Fibroblast of mammary gland (primary cell): ENCODE data around the gene KLK13.

ENCODE experiments used
- DNase-seq: peaks from one replicate; pipeline ENCODE4 v3.0.0-alpha.2; 2010; ENCODE audit warnings: low read depth
- H3K4me3 ChIP-seq: 2 replicates; pipeline ENCODE4 v1.5.1; 2011; ENCODE audit warnings: low read depth, mild to moderate bottlenecking, low read length, moderate library complexity; ENCODE audit not compliant: control insufficient read depth
- TF ChIP-seq, protein P1 (sequence below): conservative IDR thresholded peaks from 2 replicates; pipeline ENCODE4 v1.5.1; 2011; ENCODE audit warnings: low read depth, low read length, inconsistent platforms; ENCODE audit not compliant: control insufficient read depth, insufficient read depth

Gene KLK13

DNA sequence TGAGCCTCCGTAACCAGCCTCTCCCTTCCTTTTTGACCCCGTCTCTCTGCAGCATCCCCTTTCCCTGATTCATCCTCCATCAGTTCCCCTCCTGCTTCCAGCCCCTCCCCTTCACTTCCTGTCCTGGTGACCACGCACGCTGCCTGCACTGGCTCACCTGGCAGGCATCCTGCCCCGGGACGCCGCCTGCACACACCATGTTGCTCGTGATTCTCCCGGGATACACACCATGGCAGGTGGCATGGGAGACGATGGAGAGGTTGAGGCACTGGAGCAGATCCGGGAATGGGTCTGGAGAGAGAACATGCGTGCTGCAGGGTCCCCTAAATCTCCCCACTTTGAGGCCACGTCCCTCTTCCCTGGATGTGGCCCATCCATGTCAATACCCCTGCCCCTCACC lies 34.3 kb downstream of the KLK13 start:
- no peak overlapping the region for H3K4me3 ChIP-seq
- DNase-seq: no peak
- TF ChIP-seq, protein P1, sequence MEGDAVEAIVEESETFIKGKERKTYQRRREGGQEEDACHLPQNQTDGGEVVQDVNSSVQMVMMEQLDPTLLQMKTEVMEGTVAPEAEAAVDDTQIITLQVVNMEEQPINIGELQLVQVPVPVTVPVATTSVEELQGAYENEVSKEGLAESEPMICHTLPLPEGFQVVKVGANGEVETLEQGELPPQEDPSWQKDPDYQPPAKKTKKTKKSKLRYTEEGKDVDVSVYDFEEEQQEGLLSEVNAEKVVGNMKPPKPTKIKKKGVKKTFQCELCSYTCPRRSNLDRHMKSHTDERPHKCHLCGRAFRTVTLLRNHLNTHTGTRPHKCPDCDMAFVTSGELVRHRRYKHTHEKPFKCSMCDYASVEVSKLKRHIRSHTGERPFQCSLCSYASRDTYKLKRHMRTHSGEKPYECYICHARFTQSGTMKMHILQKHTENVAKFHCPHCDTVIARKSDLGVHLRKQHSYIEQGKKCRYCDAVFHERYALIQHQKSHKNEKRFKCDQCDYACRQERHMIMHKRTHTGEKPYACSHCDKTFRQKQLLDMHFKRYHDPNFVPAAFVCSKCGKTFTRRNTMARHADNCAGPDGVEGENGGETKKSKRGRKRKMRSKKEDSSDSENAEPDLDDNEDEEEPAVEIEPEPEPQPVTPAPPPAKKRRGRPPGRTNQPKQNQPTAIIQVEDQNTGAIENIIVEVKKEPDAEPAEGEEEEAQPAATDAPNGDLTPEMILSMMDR: no peak

DNA sequence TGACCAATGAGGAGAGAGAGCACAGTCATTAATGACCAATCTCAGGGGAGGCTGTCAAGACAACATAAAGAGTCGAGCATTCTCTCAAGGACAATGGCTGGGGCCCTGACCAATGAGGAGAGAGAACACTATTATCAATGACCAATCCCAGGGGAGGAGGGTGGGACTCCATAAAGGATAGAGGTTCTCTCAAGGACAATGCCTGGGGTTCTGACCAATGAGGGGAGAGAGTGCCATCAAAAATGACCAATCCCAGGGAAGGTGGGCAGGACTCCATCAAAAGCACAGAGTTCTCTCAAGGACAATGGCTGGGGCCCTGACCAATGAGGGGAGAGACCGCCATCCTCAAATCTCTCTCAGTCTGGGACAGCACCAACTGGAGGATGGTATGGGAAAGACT lies 35.2 kb downstream of the KLK13 start:
- TF ChIP-seq, protein P1: no peak
- DNase-seq: no peak
- H3K4me3 ChIP-seq: no peak overlapping the region

DNA sequence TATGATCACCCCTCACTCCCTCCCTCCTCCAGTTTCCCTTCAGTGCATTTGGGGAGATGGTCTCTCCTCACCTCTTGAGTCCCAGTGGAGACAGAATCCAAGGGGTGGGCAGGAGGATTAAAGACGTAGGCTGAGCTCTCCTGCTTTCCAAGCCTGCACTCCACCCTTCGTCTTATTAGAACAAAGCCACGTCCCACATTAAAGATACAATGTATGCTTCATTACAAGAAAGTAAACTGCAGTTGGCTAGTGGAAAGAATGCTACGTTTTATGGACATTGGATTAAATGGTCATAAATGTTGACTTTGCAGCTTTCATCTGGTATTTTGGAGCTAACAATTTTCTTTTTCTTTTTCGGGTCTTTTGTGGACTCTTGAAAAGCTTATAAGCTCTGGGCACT lies 37.0 kb downstream of the KLK13 start:
- no peak for DNase-seq
- TF ChIP-seq, protein P1: no peak
- no peak overlapping the region for H3K4me3 ChIP-seq

DNA sequence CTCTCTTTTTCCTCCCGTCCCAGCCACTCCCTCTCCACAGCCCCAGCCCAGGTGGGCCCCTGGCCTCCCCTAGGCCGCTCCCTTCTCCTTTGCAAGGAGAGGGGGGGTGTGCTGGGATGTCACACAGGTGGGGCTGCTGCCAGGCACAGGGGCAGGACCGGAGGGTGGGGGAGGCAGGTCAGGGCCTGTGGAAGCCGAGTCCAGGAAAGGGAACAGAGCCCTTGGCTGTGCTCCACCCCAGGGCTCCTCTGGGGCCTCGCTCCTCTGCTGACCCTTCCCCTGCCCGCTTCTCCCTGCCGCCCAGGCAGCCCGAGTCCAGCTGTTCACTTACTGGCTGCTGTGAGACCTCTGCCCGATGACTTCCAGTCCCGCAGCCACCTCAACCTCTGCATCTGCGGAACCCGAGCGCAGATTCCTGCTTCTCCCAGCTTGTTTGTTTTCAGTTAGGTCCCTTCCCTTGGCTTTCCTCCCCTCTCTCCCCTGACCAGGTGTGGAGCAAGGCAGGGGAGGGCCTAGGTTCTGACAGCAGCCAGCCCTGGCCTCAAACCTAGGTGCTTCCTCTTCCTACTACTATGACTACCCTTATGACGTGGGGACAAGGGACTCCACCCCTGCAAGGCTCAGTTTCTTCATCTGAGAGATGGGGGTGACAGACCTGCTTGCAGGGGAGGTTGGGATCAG lies 37.6 kb downstream of the KLK13 start:
- no peak for DNase-seq
- H3K4me3 ChIP-seq: no peak overlapping the region
- TF ChIP-seq, protein P1: no peak

DNA sequence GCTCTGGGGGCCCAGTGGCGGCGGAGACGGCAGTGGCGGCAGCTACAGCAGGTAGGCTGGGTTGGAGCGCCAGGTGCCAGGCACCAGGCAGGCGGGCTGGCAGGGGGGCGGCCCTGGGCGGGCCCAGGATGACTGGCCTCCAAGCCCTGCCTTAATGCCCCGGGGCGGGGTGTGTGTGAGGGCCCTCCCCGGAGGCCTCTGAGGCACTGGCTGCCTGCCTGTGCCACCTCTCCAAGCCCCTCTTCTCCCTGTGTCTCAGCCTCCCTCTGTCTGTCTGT lies 38.4 kb downstream of the KLK13 start, which contains the start of gene KLK11:
KLK11 (minus strand) TSS at position 63 of the 278 bp plus-strand sequence. CDS start 985 bp downstream, outside the sequence.
- H3K4me3 ChIP-seq: no peak within 1 kb of the TSS
- TF ChIP-seq, protein P1: no peak
- no peak for DNase-seq

DNA sequence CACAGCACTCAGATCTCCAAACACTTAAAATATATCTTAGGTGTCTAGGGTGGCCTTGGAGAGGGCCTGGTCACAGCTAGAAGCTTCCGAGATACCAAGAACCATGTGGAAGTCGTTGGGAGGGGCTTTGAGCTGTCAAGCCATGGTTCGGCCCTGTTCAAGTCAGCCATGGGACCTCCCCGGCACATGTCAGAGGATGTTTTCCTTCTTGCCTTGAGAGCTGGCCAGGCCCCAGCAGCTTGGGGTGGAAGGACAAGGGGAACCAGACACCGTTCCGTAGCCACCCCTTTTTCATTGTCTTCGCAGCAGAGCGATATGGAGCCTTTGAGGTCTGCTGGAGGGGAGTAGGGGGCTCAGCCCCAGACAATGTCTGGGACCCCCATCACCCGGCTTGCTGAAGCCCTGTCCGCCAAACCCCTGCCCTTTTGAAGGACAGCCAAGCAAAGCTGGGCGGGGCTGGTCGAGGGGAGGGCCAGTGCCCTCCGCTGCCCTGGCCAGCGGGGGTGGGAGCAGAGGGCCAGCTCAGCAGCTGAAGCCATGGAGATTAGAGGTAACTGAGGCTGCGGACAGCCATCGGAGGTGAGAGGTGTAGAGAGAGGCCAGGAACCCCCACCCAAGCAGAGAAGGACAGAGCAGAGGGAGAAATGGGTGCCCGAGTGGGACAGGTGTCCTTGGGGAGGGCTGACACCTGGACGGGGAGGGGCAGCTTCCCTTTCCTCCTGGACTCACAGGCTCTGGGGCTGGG lies 38.9 kb downstream of the KLK13 start:
- no peak overlapping the region for H3K4me3 ChIP-seq
- TF ChIP-seq, protein P1: no peak
- DNase-seq: no peak

DNA sequence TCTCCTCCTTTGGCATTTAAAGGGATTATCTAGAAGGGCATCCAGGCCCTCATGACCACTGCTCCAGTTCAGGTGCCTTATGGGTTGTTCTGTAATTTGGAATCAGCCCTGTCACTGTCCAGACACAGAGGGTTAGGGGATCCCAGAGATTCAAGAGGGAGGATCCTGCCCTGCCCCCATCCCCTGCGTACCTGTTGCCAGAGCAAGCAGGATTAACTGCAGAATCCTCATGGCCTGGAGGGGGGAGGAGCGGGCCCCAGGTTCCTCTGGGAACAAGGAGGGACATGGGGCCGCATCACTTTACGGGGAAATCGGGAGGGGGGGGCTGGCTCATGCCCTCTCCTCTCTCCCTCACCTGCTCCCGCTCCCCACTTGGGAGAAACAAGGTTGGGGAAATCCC lies 39.5 kb downstream of the KLK13 start:
- no peak overlapping the region for H3K4me3 ChIP-seq
- TF ChIP-seq, protein P1: no peak
- DNase-seq: no peak
